MM.1S (cell line): ENCODE measurements around the gene ESPN.

Experiments used
- DNase-seq: peaks from one replicate; pipeline ENCODE4 v3.0.0-alpha.2; 2015
- H2AFZ ChIP-seq: fragments of 300-600 bp; sonication (generic); 2 replicates; pipeline ENCODE4 v1.6.0; 2016; ENCODE audit warnings: antibody characterized with exemption, low read length
- H3F3A ChIP-seq: fragments of 300-600 bp; sonication (generic); 2 replicates; pipeline ENCODE4 v1.6.1; 2016; ENCODE audit warnings: mild to moderate bottlenecking, antibody characterized with exemption, low read length, moderate library complexity, mixed read lengths; ENCODE audit not compliant: insufficient read depth
- H3K27ac ChIP-seq: fragments of 300-600 bp; sonication (generic); 2 replicates; pipeline ENCODE4 v1.5.1; 2016; ENCODE audit warnings: mild to moderate bottlenecking, low read length
- H3K27me3 ChIP-seq: fragments of 300-600 bp; sonication (generic); replicated peaks from 2 replicates; pipeline ENCODE4 v1.6.0; 2016; ENCODE audit warnings: low read length; ENCODE audit not compliant: insufficient read depth
- H3K36me3 ChIP-seq: fragments of 300-600 bp; sonication (generic); replicated peaks from 2 replicates; pipeline ENCODE4 v1.6.1; 2016; ENCODE audit warnings: mild to moderate bottlenecking, low read length, mixed read lengths; ENCODE audit not compliant: insufficient read depth
- H3K4me1 ChIP-seq: fragments of 300-600 bp; sonication (generic); 2 replicates; pipeline ENCODE4 v1.6.1; 2016; ENCODE audit warnings: low read length, mixed read lengths
- H3K4me2 ChIP-seq: fragments of 300-600 bp; sonication (generic); 2 replicates; pipeline ENCODE4 v1.6.0; 2016; ENCODE audit warnings: low read depth, low read length
- H3K4me3 ChIP-seq: fragments of 300-600 bp; sonication (generic); 2 replicates; pipeline ENCODE4 v1.5.1; 2016; ENCODE audit warnings: low read length, mixed read lengths
- H3K79me2 ChIP-seq: fragments of 300-600 bp; sonication (generic); 2 replicates; pipeline ENCODE4 v1.6.1; 2016; ENCODE audit warnings: mixed run types, low read length, mixed read lengths
- H3K9ac ChIP-seq: fragments of 300-600 bp; sonication (generic); 2 replicates; pipeline ENCODE4 v1.6.1; 2016; ENCODE audit warnings: low read length, mixed read lengths
- H3K9me2 ChIP-seq: fragments of 300-600 bp; sonication (generic); replicated peaks from 2 replicates; pipeline ENCODE4 v1.6.1; 2016; ENCODE audit warnings: mild to moderate bottlenecking, low read length, mixed read lengths; ENCODE audit not compliant: insufficient read depth
- H3K9me3 ChIP-seq: fragments of 300-600 bp; sonication (generic); replicated peaks from 2 replicates; pipeline ENCODE4 v1.6.1; 2016; ENCODE audit warnings: mild to moderate bottlenecking, low read length, mixed read lengths; ENCODE audit not compliant: insufficient read depth
- H4K20me1 ChIP-seq: fragments of 300-600 bp; sonication (generic); 2 replicates; pipeline ENCODE4 v1.6.1; 2016; ENCODE audit warnings: mild to moderate bottlenecking, low read length, moderate library complexity, mixed read lengths; ENCODE audit not compliant: insufficient read depth
- EZH2 ChIP-seq: fragments of 300-600 bp; sonication (generic); optimal IDR thresholded peaks from 2 replicates; pipeline ENCODE3; 2017; ENCODE audit warnings: low read depth, mild to moderate bottlenecking, antibody characterized with exemption, low read length, mixed read lengths
- EZH2phosphoT487 ChIP-seq: fragments of 300-600 bp; sonication (generic); IDR thresholded peaks from 2 replicates; pipeline ENCODE4 v1.6.1; 2018; ENCODE audit warnings: antibody characterized with exemption, low read length
- TF ChIP-seq, protein P1 (sequence below): fragments of 300-600 bp; sonication (generic); IDR thresholded peaks from 2 replicates; pipeline ENCODE4 v1.5.1; 2016; ENCODE audit warnings: antibody characterized with exemption, low read length, mixed read lengths

ESPN gene

DNA sequence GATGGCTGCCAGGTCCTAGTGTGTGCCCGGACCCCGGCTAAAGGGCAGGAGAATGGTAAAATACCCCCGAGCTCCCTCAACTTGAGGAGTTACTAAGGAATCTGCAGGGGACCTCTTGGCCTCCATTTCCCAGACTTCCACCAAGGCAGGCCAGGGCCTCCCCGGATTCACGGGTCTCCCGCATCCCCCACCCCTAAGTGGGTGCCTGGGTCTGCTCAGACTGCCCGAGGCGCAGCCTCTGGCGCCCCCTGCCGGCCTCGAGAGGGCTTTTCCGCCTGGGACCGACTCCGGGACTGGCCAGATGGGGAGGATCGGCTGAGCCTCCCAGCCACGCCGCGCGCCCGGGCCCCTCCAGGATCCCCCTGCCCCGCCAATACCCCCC, 65.2 kb downstream of the ESPN start:
- H2AFZ ChIP-seq = peak overlapping the region; percentile 49
- no peaks in the 10 kb centered on the region for H3K9me2 ChIP-seq
- H3K4me3 ChIP-seq = peak overlapping the region; percentile 58
- TF ChIP-seq, protein P1, sequence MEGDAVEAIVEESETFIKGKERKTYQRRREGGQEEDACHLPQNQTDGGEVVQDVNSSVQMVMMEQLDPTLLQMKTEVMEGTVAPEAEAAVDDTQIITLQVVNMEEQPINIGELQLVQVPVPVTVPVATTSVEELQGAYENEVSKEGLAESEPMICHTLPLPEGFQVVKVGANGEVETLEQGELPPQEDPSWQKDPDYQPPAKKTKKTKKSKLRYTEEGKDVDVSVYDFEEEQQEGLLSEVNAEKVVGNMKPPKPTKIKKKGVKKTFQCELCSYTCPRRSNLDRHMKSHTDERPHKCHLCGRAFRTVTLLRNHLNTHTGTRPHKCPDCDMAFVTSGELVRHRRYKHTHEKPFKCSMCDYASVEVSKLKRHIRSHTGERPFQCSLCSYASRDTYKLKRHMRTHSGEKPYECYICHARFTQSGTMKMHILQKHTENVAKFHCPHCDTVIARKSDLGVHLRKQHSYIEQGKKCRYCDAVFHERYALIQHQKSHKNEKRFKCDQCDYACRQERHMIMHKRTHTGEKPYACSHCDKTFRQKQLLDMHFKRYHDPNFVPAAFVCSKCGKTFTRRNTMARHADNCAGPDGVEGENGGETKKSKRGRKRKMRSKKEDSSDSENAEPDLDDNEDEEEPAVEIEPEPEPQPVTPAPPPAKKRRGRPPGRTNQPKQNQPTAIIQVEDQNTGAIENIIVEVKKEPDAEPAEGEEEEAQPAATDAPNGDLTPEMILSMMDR = peak; percentile 88
- no peak for TF ChIP-seq EZH2
- no peaks in the 10 kb centered on the region for H3K36me3 ChIP-seq
- no peaks in the 10 kb centered on the region for H3K9me3 ChIP-seq
- H3K4me2 ChIP-seq = peak overlapping the region; percentile 83
- H4K20me1 ChIP-seq = no peaks in the 10 kb centered on the region
- H3F3A ChIP-seq = no peaks in the 10 kb centered on the region
- H3K79me2 ChIP-seq = no peaks in the 10 kb centered on the region
- peaks cover 3% of the 10 kb centered on the region; the same call in 1 of the 2 replicates for H3K4me1 ChIP-seq
- DNase-seq = peak; percentile 75
- H3K27me3 ChIP-seq = peaks cover 26% of the 10 kb centered on the region
- peak overlapping the region; percentile 78; the same call in 1 of the 2 replicates for H3K9ac ChIP-seq
- H3K27ac ChIP-seq = no peak overlapping the region

DNA sequence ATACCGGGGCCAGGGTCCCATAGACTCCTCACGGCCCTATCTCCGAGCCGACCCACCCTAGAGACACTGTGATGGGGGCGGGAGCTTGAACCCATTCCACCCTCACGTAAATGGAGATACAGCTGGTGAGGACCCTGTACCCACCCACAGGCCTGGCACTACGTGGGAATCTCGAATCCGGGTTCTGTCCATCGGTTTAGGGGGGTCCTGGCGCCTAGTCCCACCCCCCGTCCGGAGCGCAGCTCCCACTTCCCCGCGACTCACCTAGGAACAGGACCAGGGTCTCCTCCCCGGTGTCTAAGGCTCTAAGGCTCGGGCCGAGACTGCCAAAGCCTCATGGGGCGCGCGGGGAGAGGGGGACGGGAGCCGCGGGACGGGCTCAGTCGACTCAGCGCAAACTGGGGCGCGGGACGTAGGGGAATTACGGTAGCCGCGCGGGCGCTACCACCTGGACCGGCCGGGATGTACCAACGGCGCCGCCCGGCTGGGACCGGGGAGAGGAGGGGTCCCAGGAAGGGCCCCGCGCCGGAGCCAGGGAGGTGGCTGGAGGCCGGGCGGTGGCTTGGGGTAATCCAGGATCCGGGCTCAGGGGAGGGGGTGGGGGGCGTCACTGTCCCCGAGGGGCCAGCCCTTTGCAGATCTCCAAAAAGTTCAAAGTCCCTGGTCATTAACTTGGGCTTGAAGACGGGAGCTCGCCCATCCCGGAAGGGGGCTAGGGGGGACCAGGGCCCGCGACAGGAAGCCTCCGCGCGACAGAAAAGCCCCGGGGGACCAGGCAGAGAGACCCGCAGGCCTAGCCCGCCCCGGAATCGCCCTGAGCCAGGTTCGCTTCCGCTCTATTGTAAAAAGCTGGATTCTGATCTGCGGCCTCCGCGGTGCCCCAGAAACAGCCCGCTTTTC, 65.9 kb downstream of the ESPN start:
- Histone ChIP-seq H3K9ac (peak overlapping the region; percentile 78), H3K27me3 (peaks cover 25% of the 10 kb centered on the region), H3K4me2 (peak overlapping the region; percentile 83), H3F3A (no peaks in the 10 kb centered on the region), H3K79me2 (no peaks in the 10 kb centered on the region), H3K9me2 (no peaks in the 10 kb centered on the region), H3K4me1 (peaks cover 3% of the 10 kb centered on the region; the same call in 1 of the 2 replicates), H3K9me3 (no peaks in the 10 kb centered on the region), H3K36me3 (no peaks in the 10 kb centered on the region), H2AFZ (peak overlapping the region; percentile 49), H3K27ac (peak overlapping the region; percentile 19; the same call in 1 of the 2 replicates), H3K4me3 (peak overlapping the region; percentile 58), H4K20me1 (no peaks in the 10 kb centered on the region)
- TF ChIP-seq, protein P1 = no peak
- TF ChIP-seq EZH2phosphoT487 (no peak), EZH2 (no peak)
- peak; percentile 81 for DNase-seq

DNA sequence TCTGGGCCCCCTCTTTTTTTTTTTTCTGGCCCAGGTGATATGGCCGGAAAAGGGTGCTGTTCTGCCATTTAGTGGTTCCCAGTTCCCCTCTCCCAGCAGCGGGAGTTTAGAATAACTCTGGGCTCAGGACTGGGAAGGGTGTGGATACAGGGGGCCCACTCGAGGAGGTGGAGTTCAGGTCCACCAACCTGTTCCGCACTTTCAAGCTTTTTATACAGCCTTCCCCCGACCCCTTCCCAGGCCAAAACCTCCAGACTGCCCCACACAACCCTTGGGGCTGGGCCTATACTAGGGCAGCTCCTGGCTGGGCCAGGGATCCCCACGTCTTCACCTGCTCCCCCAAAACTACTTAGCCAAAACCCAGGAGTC, 66.5 kb downstream of the ESPN start:
- H3K4me3 ChIP-seq = peak overlapping the region; percentile 58
- H3K27ac ChIP-seq = no peak overlapping the region; the same call in 1 of the 2 replicates
- peaks cover 26% of the 10 kb centered on the region for H3K27me3 ChIP-seq
- H3K4me1 ChIP-seq = peaks cover 3% of the 10 kb centered on the region; the same call in 1 of the 2 replicates
- DNase-seq = no peak
- H3K79me2 ChIP-seq = no peaks in the 10 kb centered on the region
- H3K4me2 ChIP-seq = peak overlapping the region; percentile 83
- TF ChIP-seq, protein P1 = no peak
- no peak for TF ChIP-seq EZH2phosphoT487
- no peak for TF ChIP-seq EZH2
- H3K9me3 ChIP-seq = no peaks in the 10 kb centered on the region
- no peaks in the 10 kb centered on the region for H3F3A ChIP-seq
- H3K36me3 ChIP-seq = no peaks in the 10 kb centered on the region
- peak overlapping the region; percentile 78 for H3K9ac ChIP-seq
- H4K20me1 ChIP-seq = no peaks in the 10 kb centered on the region
- peak overlapping the region; percentile 49 for H2AFZ ChIP-seq
- H3K9me2 ChIP-seq = no peaks in the 10 kb centered on the region
